ENCODE results near the gene NCAPD2.

DNA sequence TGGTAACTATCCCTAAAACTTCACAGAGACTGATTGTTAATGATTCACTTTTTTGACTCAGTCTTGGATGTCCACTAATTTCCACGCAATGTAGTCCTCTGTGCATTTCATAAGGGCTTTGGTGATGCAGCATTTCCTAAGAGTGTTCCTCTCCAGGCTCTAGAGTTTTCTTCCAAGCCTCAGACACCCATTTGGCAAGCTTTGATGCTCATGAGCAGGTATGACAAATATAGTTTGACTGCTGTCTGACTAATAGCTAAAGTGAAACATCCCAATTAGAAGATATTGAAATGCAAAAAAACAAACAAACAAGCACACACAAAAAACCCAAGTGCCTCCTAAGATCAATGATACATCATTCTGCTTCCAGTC is 21.9 kb upstream of the NCAPD2 start:
- TF ChIP-seq MAZ (IDR thresholded peaks at IDR 0.05; ENCODE audit: borderline replicate concordance, low read depth, low read length) (no peak), POLR2A (IDR thresholded peaks at IDR 0.05; ENCODE audit: low read depth, low read length) (no peak), RFX5 (IDR thresholded peaks at IDR 0.05; ENCODE audit: low read depth, low read length) (no peak), CTCF (conservative IDR thresholded peaks at IDR 0.05; ENCODE audit: low read depth, low read length) (no peak), RCOR1 (IDR thresholded peaks at IDR 0.05; ENCODE audit: insufficient replicate concordance, low read length) (no peak), MXI1 (IDR thresholded peaks at IDR 0.05; ENCODE audit: borderline replicate concordance, low read depth, low read length) (no peak)
